ENCODE results near the gene VTI1A. TPM values are rescaled to one million over a fixed set of nuclear protein-coding genes. Genes with fewer than 3 reads are reported as not detected.

The VTI1A gene
- total and polyA plus RNA-seq, 8 donors: 7.3 to 20.2 (median 11.6) TPM

GRCh38 chr10:112640638-112641037 is 193.6 kb downstream of the VTI1A start:
- Histone ChIP-seq H3K27me3 (no peaks in the 10 kb centered on the region), H3K9me3 (no peaks in the 10 kb centered on the region), H3K36me3 (no peaks in the 10 kb centered on the region), H3K4me1 (peaks cover 4 to 8% (median 8%) of the 10 kb centered on the region in 3 donors), H3K4me3 (no peak overlapping the region), H3K27ac (no peak overlapping the region)
- intact Hi-C loops (cut with DNase I): no loop called here
- no peak for DNase-seq
- 83 to 85% methylated on average over 3 of the region's 3 CpGs for WGBS, 2 donors
- FAIRE-seq: no peak
- no peak for ATAC-seq
- TF ChIP-seq, protein P1, sequence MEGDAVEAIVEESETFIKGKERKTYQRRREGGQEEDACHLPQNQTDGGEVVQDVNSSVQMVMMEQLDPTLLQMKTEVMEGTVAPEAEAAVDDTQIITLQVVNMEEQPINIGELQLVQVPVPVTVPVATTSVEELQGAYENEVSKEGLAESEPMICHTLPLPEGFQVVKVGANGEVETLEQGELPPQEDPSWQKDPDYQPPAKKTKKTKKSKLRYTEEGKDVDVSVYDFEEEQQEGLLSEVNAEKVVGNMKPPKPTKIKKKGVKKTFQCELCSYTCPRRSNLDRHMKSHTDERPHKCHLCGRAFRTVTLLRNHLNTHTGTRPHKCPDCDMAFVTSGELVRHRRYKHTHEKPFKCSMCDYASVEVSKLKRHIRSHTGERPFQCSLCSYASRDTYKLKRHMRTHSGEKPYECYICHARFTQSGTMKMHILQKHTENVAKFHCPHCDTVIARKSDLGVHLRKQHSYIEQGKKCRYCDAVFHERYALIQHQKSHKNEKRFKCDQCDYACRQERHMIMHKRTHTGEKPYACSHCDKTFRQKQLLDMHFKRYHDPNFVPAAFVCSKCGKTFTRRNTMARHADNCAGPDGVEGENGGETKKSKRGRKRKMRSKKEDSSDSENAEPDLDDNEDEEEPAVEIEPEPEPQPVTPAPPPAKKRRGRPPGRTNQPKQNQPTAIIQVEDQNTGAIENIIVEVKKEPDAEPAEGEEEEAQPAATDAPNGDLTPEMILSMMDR (IDR thresholded peaks at IDR 0.05): no peak

DNA sequence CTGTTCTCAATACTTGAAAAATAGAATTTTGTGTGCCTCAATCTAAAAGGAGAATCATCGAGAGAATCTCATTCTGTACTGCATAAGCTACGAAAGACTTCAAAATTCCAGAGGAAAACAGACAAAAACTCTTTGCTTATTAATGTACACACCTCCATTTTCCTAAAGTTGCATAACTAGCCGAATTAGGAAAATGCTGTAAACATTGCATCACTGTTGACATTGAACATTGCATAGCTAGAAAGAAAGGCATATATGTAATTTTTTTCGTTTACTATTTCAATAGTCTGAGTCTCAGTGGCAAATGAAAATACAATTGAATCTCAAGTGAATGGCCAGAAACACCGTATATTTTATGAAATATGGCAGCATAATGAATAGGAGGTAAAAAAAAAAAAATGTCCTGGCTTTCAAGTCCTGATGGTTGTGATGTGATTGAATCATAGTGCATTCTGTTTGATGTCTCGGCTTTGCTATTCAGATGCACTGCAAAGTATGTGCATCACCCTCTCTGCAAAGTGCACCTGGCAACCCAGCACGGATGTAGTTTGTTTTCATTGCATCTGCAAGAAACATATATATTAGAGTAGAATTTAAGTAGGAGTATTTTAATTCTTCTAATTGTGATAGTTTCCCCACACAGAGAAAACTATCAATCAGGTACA is 196.7 kb downstream of the VTI1A start:
- Histone ChIP-seq H3K9me3 (no peaks in the 10 kb centered on the region), H3K4me3 (no peak overlapping the region), H3K27ac (no peak overlapping the region), H3K4me1 (no peaks in the 10 kb centered on the region), H3K27me3 (no peaks in the 10 kb centered on the region), H3K36me3 (no peaks in the 10 kb centered on the region)
- intact Hi-C loops (cut with DNase I): no loop called here
- WGBS, 2 donors: 81 to 87% methylated on average over 7 of the region's 7 CpGs
- FAIRE-seq (no peak), ATAC-seq (no peak), DNase-seq (no peak)
- TF ChIP-seq, protein P1 (IDR thresholded peaks at IDR 0.05): no peak

- no peak overlapping the region for H3K4me3 ChIP-seq
- H3K27me3 ChIP-seq: no peaks in the 10 kb centered on the region
- TF ChIP-seq, protein P1 (IDR thresholded peaks at IDR 0.05): no peak
- H3K4me1 ChIP-seq: no peaks in the 10 kb centered on the region
- 89 to 95% methylated on average over 2 of the region's 2 CpGs for WGBS, 2 donors
- intact Hi-C loops (cut with DNase I): no loop called here
- no peak for ATAC-seq
- H3K36me3 ChIP-seq: no peaks in the 10 kb centered on the region
- FAIRE-seq: no peak
- no peak for DNase-seq
- no peak overlapping the region for H3K27ac ChIP-seq
- H3K9me3 ChIP-seq: no peaks in the 10 kb centered on the region
Measured at GRCh38 chr10:112644265-112644645, 197.2 kb downstream of the VTI1A start.

DNA sequence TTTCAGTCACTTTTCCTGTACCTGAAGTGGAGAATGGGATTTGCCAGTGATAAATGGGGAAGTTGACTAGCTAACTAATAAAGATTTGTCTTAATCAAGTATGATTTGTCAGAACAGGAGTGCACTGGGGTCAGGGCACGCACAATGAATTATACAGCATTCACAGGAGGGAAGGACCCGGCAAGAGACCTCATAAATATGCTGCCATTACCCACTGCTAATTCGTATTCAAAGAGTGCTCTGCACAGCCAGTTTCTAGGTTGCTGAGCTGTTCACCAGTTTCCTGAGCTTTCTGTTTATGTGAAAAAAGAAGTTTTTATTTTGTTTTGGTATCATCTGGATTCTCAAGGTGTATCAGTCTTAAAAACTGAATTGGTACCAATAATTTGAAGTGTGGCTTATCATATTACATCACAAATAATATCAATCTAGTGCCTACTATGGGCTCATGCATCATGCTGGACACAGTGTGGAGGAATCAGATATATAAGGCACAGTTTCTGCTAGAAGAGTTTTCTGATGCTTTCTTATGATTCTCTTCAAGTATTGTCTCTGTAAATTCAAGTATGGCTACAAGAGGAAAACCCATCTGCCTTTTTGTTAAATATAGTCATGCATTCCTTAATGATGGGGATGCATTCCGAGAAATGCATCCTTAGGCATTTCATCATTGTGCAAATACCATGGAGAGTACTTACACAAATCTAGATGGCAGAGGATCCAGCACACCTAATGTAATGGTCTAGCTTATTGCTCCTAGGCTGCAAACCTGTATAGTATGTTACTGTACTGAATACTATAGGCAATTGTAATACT is 202.2 kb downstream of the VTI1A start:
- TF ChIP-seq, protein P1 (IDR thresholded peaks at IDR 0.05): no peak
- Histone ChIP-seq H3K9me3 (no peaks in the 10 kb centered on the region), H3K4me1 (no peaks in the 10 kb centered on the region), H3K27ac (no peak overlapping the region), H3K27me3 (no peaks in the 10 kb centered on the region), H3K36me3 (no peaks in the 10 kb centered on the region), H3K4me3 (no peak overlapping the region)
- ATAC-seq (no peak), FAIRE-seq (no peak), DNase-seq (no peak)
- 78 to 80% methylated on average over 4 of the region's 4 CpGs for WGBS, 2 donors
- intact Hi-C loops (cut with DNase I): no loop called here

DNA sequence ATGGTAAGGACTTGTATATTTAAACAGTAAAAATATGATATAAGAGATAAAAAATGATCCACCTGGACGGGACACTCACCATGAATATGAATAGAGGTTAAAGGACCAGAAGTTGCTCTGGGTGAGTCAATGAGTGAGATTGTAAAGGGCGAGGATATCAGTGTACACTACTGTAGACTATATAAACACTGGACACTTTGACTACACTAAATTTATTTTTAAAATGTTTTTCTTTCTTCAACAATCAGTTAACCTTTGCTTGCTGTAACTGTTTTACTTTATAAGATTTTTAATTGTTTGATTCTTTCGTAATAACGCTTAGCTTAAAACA is 202.8 kb downstream of the VTI1A start:
- ATAC-seq (no peak), FAIRE-seq (no peak)
- WGBS, 2 donors: 95 to 96% methylated on average over 4 of the region's 4 CpGs

More for the DNA sequence above, 202.8 kb downstream of the VTI1A start:
- no peak for DNase-seq
- TF ChIP-seq, protein P1 (IDR thresholded peaks at IDR 0.05): no peak
- no peak overlapping the region for H3K27ac ChIP-seq
- no peak overlapping the region for H3K4me3 ChIP-seq
- H3K27me3 ChIP-seq: no peaks in the 10 kb centered on the region
- H3K9me3 ChIP-seq: no peaks in the 10 kb centered on the region
- no peaks in the 10 kb centered on the region for H3K4me1 ChIP-seq
- intact Hi-C loops (cut with DNase I): no loop called here
- no peaks in the 10 kb centered on the region for H3K36me3 ChIP-seq

Data from pancreas (tissue), 10 donors.